A204.1 (cell line): ENCODE results near the gene CWC22.
"Not testable (repeated sequence)": the region's sequence is repeated elsewhere in the genome, so short reads cannot be mapped to it uniquely, and the experiment has no call there.

Experiments
- FAIRE-seq: peaks from 2 replicates; lab custom pipeline; 2012; peaks lifted over from hg19 to GRCh38; lab: Jason Lieb, UNC

The CWC22 gene

GRCh38 chr2:180003073-180003472 is 4.0 kb downstream of the CWC22 start:
- no peak for FAIRE-seq

- FAIRE-seq, result no peak
These were observed 4.8 kb downstream of the CWC22 start for GRCh38 chr2:180002198-180002770.

- no peak for FAIRE-seq
These were observed 5.4 kb downstream of the CWC22 start for GRCh38 chr2:180001726-180002125.

GRCh38 chr2:180000434-180000833 is 6.7 kb downstream of the CWC22 start:
- no peak for FAIRE-seq

- no peak for FAIRE-seq
These were observed 8.1 kb downstream of the CWC22 start for GRCh38 chr2:179999000-179999399.

- FAIRE-seq, result no peak
These were observed 11.2 kb downstream of the CWC22 start for GRCh38 chr2:179995741-179996515.

GRCh38 chr2:179991344-179991743 is 15.8 kb downstream of the CWC22 start:
- FAIRE-seq, result no peak

GRCh38 chr2:179990676-179991317 is 16.3 kb downstream of the CWC22 start:
- no peak for FAIRE-seq

- no peak for FAIRE-seq
These were observed 19.2 kb downstream of the CWC22 start for GRCh38 chr2:179987916-179988315.

GRCh38 chr2:179985163-179985820 is 21.8 kb downstream of the CWC22 start:
- no peak for FAIRE-seq

- FAIRE-seq, result no peak
These were observed 23.7 kb downstream of the CWC22 start for GRCh38 chr2:179983250-179983932.

- FAIRE-seq, result no peak
These were observed 26.0 kb downstream of the CWC22 start for GRCh38 chr2:179981085-179981484.

GRCh38 chr2:179974761-179975160 is 32.3 kb downstream of the CWC22 start:
- FAIRE-seq, result no peak

- no peak for FAIRE-seq
These were observed 40.2 kb downstream of the CWC22 start for GRCh38 chr2:179966778-179967394.

- no peak for FAIRE-seq
These were observed 41.5 kb downstream of the CWC22 start for GRCh38 chr2:179965291-179966258.

- FAIRE-seq, result no peak
These were observed 43.5 kb downstream of the CWC22 start for GRCh38 chr2:179963626-179964025.

- FAIRE-seq, result not testable (repeated sequence)
These were observed 48.8 kb downstream of the CWC22 start for GRCh38 chr2:179958251-179958650.

GRCh38 chr2:179954026-179954425 is 53.1 kb downstream of the CWC22 start:
- FAIRE-seq, result no peak

GRCh38 chr2:179953359-179953758 is 53.7 kb downstream of the CWC22 start:
- FAIRE-seq, result no peak

GRCh38 chr2:179952658-179953057 is 54.4 kb downstream of the CWC22 start:
- FAIRE-seq, result no peak

GRCh38 chr2:179951680-179952079 is 55.4 kb downstream of the CWC22 start:
- no peak for FAIRE-seq
